IMR-90 (cell line): Measurements from ENCODE around the gene FAF1. TPM values are rescaled to one million over a fixed set of nuclear protein-coding genes. Genes with fewer than 3 reads are reported as not detected.

ENCODE experiments used
- ATAC-seq: fragments of 200-7000 bp; cut with Tn5 transposase; 2 replicates; pipeline ENCODE4 v1.9.1; 2020; ENCODE audit warnings: low read depth, mild to moderate bottlenecking, moderate library complexity
- BruUV-seq: library from RNA; stranded (reverse); fragments of 400-500 nt; replicated peaks from 2 replicates; lab custom pipeline; 2021; lab: Mats Ljungman, UMichigan
- CTCF ChIA-PET: fragments of 300-600 bp; formaldehyde crosslinking; extraction: SDS; loops from one replicate; lab custom pipeline; 2021; ENCODE audit warnings: antibody characterized with exemption; lab: Yijun Ruan, JAX
- POLR2A ChIA-PET: fragments of 300-600 bp; sonication (Branson Sonifier 250); formaldehyde crosslinking; loops from one replicate; lab custom pipeline; 2022; ENCODE audit warnings: antibody characterized with exemption; ENCODE audit not compliant: unreplicated experiment; lab: Charles Lee
- DNase-seq: peaks from one replicate; pipeline ENCODE4 v3.0.0; 2013
- H2AFZ ChIP-seq: replicated peaks from 2 replicates; pipeline ENCODE3; 2013; ENCODE audit warnings: low read length, mild to moderate bottlenecking; ENCODE audit not compliant: poor library complexity
- H2AK5ac ChIP-seq: 2 replicates; pipeline ENCODE4 v1.6.1; 2013; ENCODE audit warnings: low read depth, low read length, inconsistent platforms
- H2AK9ac ChIP-seq: replicated peaks from 2 replicates; pipeline ENCODE3; 2013; ENCODE audit warnings: mild to moderate bottlenecking, low read depth, low read length, moderate library complexity; ENCODE audit not compliant: poor library complexity
- H2BK120ac ChIP-seq: 2 replicates; pipeline ENCODE4 v1.6.1; 2013; ENCODE audit warnings: low read depth, low read length, inconsistent platforms
- H2BK15ac ChIP-seq: 3 replicates; pipeline ENCODE4 v1.6.1; 2013; ENCODE audit warnings: low read depth, low read length, inconsistent platforms
- H2BK20ac ChIP-seq: 2 replicates; pipeline ENCODE4 v1.6.1; 2013; ENCODE audit warnings: low read depth, mild to moderate bottlenecking, inconsistent platforms, low read length, moderate library complexity
- H2BK5ac ChIP-seq: 2 replicates; pipeline ENCODE4 v1.6.1; 2013; ENCODE audit warnings: mild to moderate bottlenecking, low read depth, low read length, inconsistent platforms; ENCODE audit not compliant: poor library complexity, severe bottlenecking
- H3K14ac ChIP-seq: replicated peaks from 2 replicates; pipeline ENCODE4 v1.6.1; 2013; ENCODE audit warnings: low read depth, low read length, inconsistent platforms
- H3K18ac ChIP-seq: 2 replicates; pipeline ENCODE4 v1.6.1; 2013; ENCODE audit warnings: low read depth, low read length, control low read depth
- H3K23ac ChIP-seq: 2 replicates; pipeline ENCODE4 v1.6.1; 2013; ENCODE audit warnings: low read depth, low read length, inconsistent platforms
- H3K27ac ChIP-seq: 2 replicates; pipeline ENCODE4 v1.5.1; 2013; ENCODE audit warnings: mild to moderate bottlenecking, control low read depth, low read length; ENCODE audit not compliant: insufficient read depth
- H3K27me3 ChIP-seq: 2 replicates; pipeline ENCODE4 v1.6.1; 2013; ENCODE audit warnings: low read length; ENCODE audit not compliant: control insufficient read depth, insufficient read depth
- H3K36me3 ChIP-seq: 2 replicates; pipeline ENCODE4 v1.6.1; 2013; ENCODE audit warnings: low read length, mixed read lengths; ENCODE audit not compliant: control insufficient read depth, insufficient read depth
- H3K4ac ChIP-seq: 2 replicates; pipeline ENCODE4 v1.6.1; 2013; ENCODE audit warnings: low read depth, low read length, inconsistent platforms
- H3K4me1 ChIP-seq: 2 replicates; pipeline ENCODE4 v1.6.1; 2013; ENCODE audit warnings: low read length, mixed read lengths; ENCODE audit not compliant: control insufficient read depth, insufficient read depth
- H3K4me2 ChIP-seq: 2 replicates; pipeline ENCODE4 v1.6.1; 2013; ENCODE audit warnings: low read depth, mild to moderate bottlenecking, control low read depth, low read length, moderate library complexity
- H3K4me3 ChIP-seq: 2 replicates; pipeline ENCODE4 v1.5.1; 2013; ENCODE audit warnings: low read depth, mild to moderate bottlenecking, control low read depth, low read length, moderate library complexity; ENCODE audit not compliant: insufficient read depth
- H3K56ac ChIP-seq: 2 replicates; pipeline ENCODE4 v1.6.1; 2013; ENCODE audit warnings: low read length, inconsistent platforms; ENCODE audit not compliant: insufficient read depth; ENCODE audit errors: extremely low read depth
- H3K79me1 ChIP-seq, 2 experiments: 2 replicates each; pipeline ENCODE4 v1.6.1; 2013; ENCODE audit warnings: low read length in 2 of 2, inconsistent platforms in 1 of 2, low read depth in 1 of 2
- H3K9ac ChIP-seq: 2 replicates; pipeline ENCODE4 v1.6.1; 2013; ENCODE audit warnings: low read depth, low read length, control low read depth
- H3K9me1 ChIP-seq: 2 replicates; pipeline ENCODE4 v1.6.1; 2013; ENCODE audit warnings: low read length, inconsistent platforms; ENCODE audit not compliant: insufficient read depth
- H3K9me3 ChIP-seq: 2 replicates; pipeline ENCODE4 v1.6.1; 2013; ENCODE audit warnings: low read length; ENCODE audit not compliant: control insufficient read depth, insufficient read depth
- H4K20me1 ChIP-seq: 2 replicates; pipeline ENCODE4 v1.6.1; 2013; ENCODE audit warnings: low read length, inconsistent platforms; ENCODE audit not compliant: insufficient read depth
- H4K5ac ChIP-seq: 2 replicates; pipeline ENCODE4 v1.6.1; 2013; ENCODE audit warnings: mild to moderate bottlenecking, low read depth, low read length, control low read depth
- H4K8ac ChIP-seq, 2 experiments: 2 replicates each; pipeline ENCODE4 v1.6.1; 2013; ENCODE audit warnings: low read depth in 2 of 2, low read length in 2 of 2, control low read depth in 1 of 2, inconsistent platforms in 1 of 2
- H4K91ac ChIP-seq: 2 replicates; pipeline ENCODE4 v1.6.1; 2013; ENCODE audit warnings: low read depth, low read length, inconsistent platforms; ENCODE audit not compliant: insufficient read depth
- BHLHE40 ChIP-seq: fragments of 150-350 bp; IDR thresholded peaks from 2 replicates; pipeline ENCODE4 v1.6.1; 2016; ENCODE audit warnings: mild to moderate bottlenecking, low read depth, low read length
- MAFK ChIP-seq: IDR thresholded peaks from 2 replicates; pipeline ENCODE4 v1.6.1; 2012; ENCODE audit warnings: low read depth, low read length, improper control_type of control experiment
- MXI1 ChIP-seq: IDR thresholded peaks from 2 replicates; pipeline ENCODE4 v1.6.1; 2012; ENCODE audit warnings: low read depth, mild to moderate bottlenecking, low read length, moderate library complexity, borderline replicate concordance
- RCOR1 ChIP-seq: IDR thresholded peaks from 2 replicates; pipeline ENCODE4 v1.6.1; 2012; ENCODE audit warnings: mild to moderate bottlenecking, low read length, improper control_type of control experiment; ENCODE audit not compliant: insufficient replicate concordance
- RFX5 ChIP-seq: IDR thresholded peaks from 2 replicates; pipeline ENCODE4 v1.8.0; 2012; ENCODE audit warnings: low read depth, mild to moderate bottlenecking, low read length, moderate library complexity
- SMC3 ChIP-seq: fragments of 150-350 bp; IDR thresholded peaks from 2 replicates; pipeline ENCODE4 v1.6.1; 2016; ENCODE audit warnings: low read depth, mild to moderate bottlenecking, antibody characterized with exemption, low read length, moderate library complexity
- WGBS, 2 experiments: methylation state at CpG; one replicate each; pipeline versions ENCODE4 v1.1.5 to v1.1.7; 2013; ENCODE audit warnings: missing lambda C conversion rate in 2 of 2; ENCODE audit not compliant: insufficient read length in 1 of 2; ENCODE audit errors: extremely low coverage in 2 of 2; 5-methylcytosine and 5-hydroxymethylcytosine counted together
- dilution Hi-C: fragments of 300-500 bp; cut with HindIII; formaldehyde crosslinking; loops from one replicate; pipeline ENCODE4 v1.14.3; 2018; ENCODE audit warnings: low sequenced_read_pairs; ENCODE audit not compliant: unreplicated experiment
- in situ Hi-C: fragments of 300-500 bp; cut with MboI; formaldehyde crosslinking; loops from 3 replicates; pipeline ENCODE4 v1.14.3; 2019; ENCODE audit warnings: low sequenced_read_pairs, inconsistent platforms, mixed read lengths
- intact Hi-C: fragments of 100-400 bp; cut with micrococcal nuclease; formaldehyde crosslinking; loops from 2 replicates; pipeline ENCODE4 v1.10.0; 2022
- polyA plus RNA-seq, 3 experiments: library from polyadenylated mRNA; depleted of rRNA; stranded (reverse); fragments of >200 nt; gene quantifications; 2 replicates each; pipeline ENCODE4 v1.2.3, GENCODE V29; 2012; ENCODE audit warnings: low replicate concordance in 1 of 3
- total RNA-seq: library from RNA; depleted of rRNA; stranded (reverse); fragments of >200 nt; gene quantifications from 2 replicates; pipeline ENCODE4 v1.2.3, GENCODE V29; 2012

FAF1 gene
- total and polyA plus RNA-seq, 2 of the 4 experiments (the other 2 are of a cell fraction), result 18.8 to 72.9 TPM

DNA sequence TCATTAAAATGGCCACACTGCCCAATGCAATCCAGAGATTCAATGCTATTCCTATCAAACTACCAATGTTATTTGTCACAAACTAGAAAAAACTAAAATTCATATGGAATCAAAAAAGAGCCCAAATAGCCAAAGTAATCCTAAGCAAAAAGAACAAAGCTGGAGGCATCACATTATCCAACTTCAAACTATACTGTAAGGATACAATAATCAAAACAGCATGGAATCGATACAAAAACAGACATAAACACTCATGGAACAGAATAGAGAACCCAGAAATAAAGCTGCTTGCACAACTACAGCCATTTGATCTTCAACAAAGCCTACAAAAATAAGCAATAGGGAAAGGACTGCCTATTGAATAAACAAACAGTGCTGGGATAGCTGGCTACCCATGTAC, 100.4 kb downstream of the FAF1 start:
- WGBS, 2 experiments, result no CpG with 5 or more reads among the region's 1 CpG
- ChIA-PET CTCF (no interaction called here), POLR2A (no interaction called here)
- dilution Hi-C loops, result no loop called here
- Histone ChIP-seq H2AK9ac (no peak overlapping the region), H4K91ac (no peak overlapping the region), H3K79me1 (peaks cover 7 to 16% of the 10 kb centered on the region in 2 experiments), H2BK5ac (no peak overlapping the region), H4K20me1 (no peaks in the 10 kb centered on the region), H4K5ac (no peak overlapping the region), H4K8ac (no peak overlapping the region), H3K14ac (no peak overlapping the region), H3K23ac (no peak overlapping the region), H3K18ac (no peak overlapping the region), H3K9ac (no peak overlapping the region), H3K4me3 (no peak overlapping the region), H3K4me2 (no peak overlapping the region), H3K4ac (no peak overlapping the region), H2BK120ac (no peak overlapping the region), H2AK5ac (no peak overlapping the region), H3K9me3 (peaks cover 2% of the 10 kb centered on the region; the same call in 1 of the 2 replicates), H3K4me1 (no peaks in the 10 kb centered on the region), H2AFZ (no peak overlapping the region), H2BK15ac (no peak overlapping the region), H3K27me3 (no peaks in the 10 kb centered on the region), H3K56ac (no peak overlapping the region), H3K36me3 (no peaks in the 10 kb centered on the region), H3K9me1 (no peaks in the 10 kb centered on the region), H2BK20ac (no peak overlapping the region), H3K27ac (no peak overlapping the region)
- ATAC-seq (no peak), DNase-seq (no peak)
- in situ Hi-C loops, result no loop called here
- BruUV-seq, result no TSS peak
- intact Hi-C loops, result no loop called here
- no peak for TF ChIP-seq SMC3
- TF ChIP-seq BHLHE40, result no peak
- no peak for TF ChIP-seq RCOR1
- TF ChIP-seq MAFK, result no peak
- no peak for TF ChIP-seq MXI1
- no peak for TF ChIP-seq RFX5
